Neutrophil (primary cell): ENCODE data around the gene MLH1.
A peak's percentile ranks its signal among the peaks of the same experiment; 100 is the strongest.
"Not testable (repeated sequence)": the region's sequence is repeated elsewhere in the genome, so short reads cannot be mapped to it uniquely, and the experiment has no call there.

Experiments used
- H3K27ac ChIP-seq: fragments of 200-600 bp; sonication (generic); 2 replicates; pipeline ENCODE4 v1.5.1; 2016; ENCODE audit warnings: mild to moderate bottlenecking, moderate library complexity
- H3K27me3 ChIP-seq: fragments of 200-600 bp; sonication (generic); 2 replicates; pipeline ENCODE4 v1.6.0; 2016; ENCODE audit warnings: mild to moderate bottlenecking
- H3K36me3 ChIP-seq: fragments of 200-600 bp; sonication (generic); 2 replicates; pipeline ENCODE4 v1.5.1; 2017
- H3K4me1 ChIP-seq, 2 experiments: fragments of 200-600 bp in 1 of 2; sonication (generic) in 1 of 2; 1 replicate in 1 of 2; 2 replicates in 1 of 2; pipeline versions ENCODE4 v1.5.1 to v1.6.1; 2013 to 2016; ENCODE audit warnings: low read depth in 1 of 2, low read length in 1 of 2, mild to moderate bottlenecking in 1 of 2, moderate library complexity in 1 of 2; ENCODE audit not compliant: control insufficient read depth in 1 of 2, insufficient read depth in 1 of 2
- H3K4me3 ChIP-seq, 2 experiments: fragments of 200-600 bp in 1 of 2; sonication (generic) in 1 of 2; 1 replicate in 1 of 2; 2 replicates in 1 of 2; pipeline ENCODE4 v1.5.1; 2013 to 2016; ENCODE audit warnings: low read depth in 1 of 2, low read length in 1 of 2, mild to moderate bottlenecking in 1 of 2, moderate library complexity in 1 of 2
- H3K9me3 ChIP-seq: fragments of 200-600 bp; sonication (generic); 2 replicates; pipeline ENCODE4 v1.5.1; 2016
- CTCF ChIP-seq: fragments of 200-600 bp; sonication (generic); IDR thresholded peaks from 2 replicates; pipeline ENCODE4 v1.5.1; 2016; ENCODE audit warnings: antibody characterized with exemption

MLH1 gene

GRCh38 chr3:37039161-37039846, 46.0 kb downstream of the MLH1 start:
- Histone ChIP-seq H3K27me3 (no peaks in the 10 kb centered on the region), H3K4me1 (peaks cover 0 to 3% of the 10 kb centered on the region in 2 experiments), H3K4me3 (no peak overlapping the region), H3K36me3 (peaks cover 33% of the 10 kb centered on the region), H3K27ac (no peak overlapping the region), H3K9me3 (no peaks in the 10 kb centered on the region)
- TF ChIP-seq CTCF, result no peak

GRCh38 chr3:37040231-37040630, 46.9 kb downstream of the MLH1 start:
- Histone ChIP-seq H3K36me3 (peaks cover 33% of the 10 kb centered on the region), H3K9me3 (no peaks in the 10 kb centered on the region), H3K4me1 (peaks cover 0 to 3% of the 10 kb centered on the region in 2 experiments), H3K4me3 (no peak overlapping the region), H3K27me3 (no peaks in the 10 kb centered on the region), H3K27ac (no peak overlapping the region)
- TF ChIP-seq CTCF, result no peak

- no peaks in the 10 kb centered on the region for H3K27me3 ChIP-seq
- H3K4me1 ChIP-seq, result peaks cover 0 to 3% of the 10 kb centered on the region in 2 experiments
- H3K36me3 ChIP-seq, result peaks cover 34% of the 10 kb centered on the region
- no peak for TF ChIP-seq CTCF
- H3K9me3 ChIP-seq, result no peaks in the 10 kb centered on the region
- no peak overlapping the region for H3K27ac ChIP-seq
- no peak overlapping the region for H3K4me3 ChIP-seq
Observed at GRCh38 chr3:37041546-37042195, 48.4 kb downstream of the MLH1 start.

- H3K4me1 ChIP-seq, H3K9me3 ChIP-seq, H3K27ac ChIP-seq, H3K27me3 ChIP-seq, H3K4me3 ChIP-seq: not testable (repeated sequence)
- peaks cover 45% of the 10 kb centered on the region for H3K36me3 ChIP-seq
Observed at GRCh38 chr3:37042712-37043111, 49.4 kb downstream of the MLH1 start.

- no peak overlapping the region for H3K4me3 ChIP-seq
- H3K27me3 ChIP-seq, result no peaks in the 10 kb centered on the region
- H3K9me3 ChIP-seq, result no peaks in the 10 kb centered on the region
- peaks cover 15 to 19% of the 10 kb centered on the region in 2 experiments for H3K4me1 ChIP-seq
- H3K36me3 ChIP-seq, result peaks cover 87% of the 10 kb centered on the region
- peak overlapping the region; percentile 73 for H3K27ac ChIP-seq
- no peak for TF ChIP-seq CTCF
Observed at GRCh38 chr3:37050282-37050681, 57.0 kb downstream of the MLH1 start.

GRCh38 chr3:37052860-37053259, 59.5 kb downstream of the MLH1 start:
- no peak overlapping the region for H3K27ac ChIP-seq
- H3K9me3 ChIP-seq, result no peaks in the 10 kb centered on the region
- H3K36me3 ChIP-seq, result peaks cover 99% of the 10 kb centered on the region
- peaks cover 15 to 19% of the 10 kb centered on the region in 2 experiments for H3K4me1 ChIP-seq
- H3K4me3 ChIP-seq, result no peak overlapping the region
- H3K27me3 ChIP-seq, result no peaks in the 10 kb centered on the region
- TF ChIP-seq CTCF, result no peak
